GM21515 (cell line): ENCODE measurements around the gene CACNA1H.

Experiments
- ATAC-seq: cut with Tn5 transposase; IDR thresholded peaks from one replicate; pipeline ENCODE4 v1.9.1; 2021; ENCODE audit not compliant: unreplicated experiment

The CACNA1H gene

GRCh38 chr16:1171001-1171400 is 18.1 kb downstream of the CACNA1H start:
- no peak for ATAC-seq

- ATAC-seq = no peak
Observed at GRCh38 chr16:1171854-1172428, 19.0 kb downstream of the CACNA1H start.

DNA sequence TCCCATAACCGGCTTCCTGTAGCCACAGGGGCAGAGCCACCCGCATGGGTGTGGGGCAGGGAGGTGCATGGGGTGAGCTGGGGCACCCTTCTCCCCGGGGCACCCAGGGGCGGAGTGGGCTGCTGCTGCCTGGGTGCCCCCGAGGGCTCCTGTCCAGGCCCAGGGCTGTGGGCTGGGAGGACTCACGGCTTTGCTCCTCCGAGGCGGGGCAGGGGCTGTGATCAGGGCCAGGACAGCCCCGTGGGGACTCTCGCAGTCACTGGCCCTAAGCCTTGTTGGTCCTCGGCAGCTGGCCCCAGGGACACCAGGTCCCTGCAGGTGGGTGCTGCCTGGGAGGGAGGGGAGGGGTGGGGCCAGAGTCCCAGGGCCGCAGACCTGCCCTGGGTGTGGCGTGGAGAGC is 19.7 kb downstream of the CACNA1H start:
- no peak for ATAC-seq

- ATAC-seq = no peak
Observed at GRCh38 chr16:1173788-1174451, 21.0 kb downstream of the CACNA1H start.

DNA sequence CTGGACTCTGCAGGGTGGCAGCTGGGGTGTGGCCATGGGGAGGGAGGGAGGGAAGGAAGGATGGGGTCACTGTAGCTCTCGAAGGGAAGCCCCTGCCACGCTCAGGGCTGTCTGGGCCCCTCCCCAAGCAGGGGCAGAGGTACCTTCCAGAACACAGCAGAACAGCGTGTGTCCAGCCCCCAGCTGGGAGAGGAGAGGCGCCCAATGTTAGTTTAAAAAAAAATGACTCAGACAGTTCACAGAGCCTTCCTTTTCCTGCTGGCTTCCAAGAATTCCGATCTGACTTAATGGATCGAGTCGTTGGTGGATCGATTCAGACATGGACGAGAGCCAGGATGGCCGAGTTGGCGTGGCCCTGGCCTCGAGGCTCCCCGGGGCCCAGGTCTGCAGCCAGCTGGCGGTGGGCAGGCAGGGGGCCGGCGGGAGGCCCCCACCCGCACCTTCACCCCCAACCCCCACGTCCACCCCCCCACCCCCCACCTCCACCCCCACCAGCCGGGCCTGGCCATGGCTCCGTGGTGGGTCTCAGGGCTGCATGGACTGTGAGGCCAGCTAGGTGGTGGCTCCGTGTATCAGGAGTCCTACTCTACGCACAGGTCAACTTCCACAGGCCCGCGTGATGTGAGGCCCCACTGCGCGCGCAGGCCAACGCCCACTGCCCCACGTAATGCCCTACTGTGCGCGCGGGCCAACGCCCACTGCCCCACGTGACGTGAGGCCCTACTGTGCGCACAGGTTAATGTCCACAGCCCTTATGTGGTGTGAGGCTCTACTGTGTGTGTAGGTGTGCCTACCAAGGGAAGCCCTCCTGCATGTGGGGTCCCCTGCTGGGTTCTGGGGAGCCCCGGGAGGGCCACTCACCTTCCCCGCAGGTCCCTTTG is 21.8 kb downstream of the CACNA1H start:
- ATAC-seq = no peak

DNA sequence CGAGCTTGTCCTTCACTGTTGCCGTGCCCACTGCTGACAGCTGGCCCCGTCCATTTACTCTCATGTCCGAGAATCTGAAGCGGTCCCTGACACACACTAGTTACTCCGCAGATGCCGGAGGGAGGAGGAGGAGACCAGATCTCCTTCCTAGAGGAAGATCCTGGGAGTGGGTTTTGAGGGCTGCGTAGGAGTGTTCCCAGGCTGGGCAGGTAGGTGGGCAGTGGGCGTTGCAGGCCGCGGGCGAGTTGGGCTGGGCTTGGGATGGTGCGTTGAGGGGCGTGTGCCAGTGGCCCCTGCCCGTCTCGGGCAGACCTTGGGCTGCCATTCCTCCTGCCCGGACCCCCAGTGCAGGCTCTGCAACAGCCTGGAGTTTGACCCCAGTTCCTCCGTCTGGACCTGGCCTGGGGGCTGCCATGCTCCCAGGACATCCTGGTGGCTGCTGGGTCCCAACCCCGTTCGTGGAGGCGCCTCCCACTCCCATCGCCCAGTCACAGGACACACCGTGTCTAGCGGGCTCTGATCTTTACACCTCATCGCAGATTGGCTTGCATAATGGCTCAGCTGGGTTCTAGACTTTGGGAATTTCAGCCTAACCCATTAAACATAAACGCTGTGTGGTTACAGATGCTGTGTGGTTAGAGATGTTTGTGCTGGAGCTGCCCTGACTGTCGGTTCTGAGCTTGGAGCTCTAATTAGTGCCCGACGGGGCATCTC is 22.8 kb downstream of the CACNA1H start:
- ATAC-seq = no peak

GRCh38 chr16:1176280-1176897 is 23.5 kb downstream of the CACNA1H start:
- ATAC-seq = no peak

DNA sequence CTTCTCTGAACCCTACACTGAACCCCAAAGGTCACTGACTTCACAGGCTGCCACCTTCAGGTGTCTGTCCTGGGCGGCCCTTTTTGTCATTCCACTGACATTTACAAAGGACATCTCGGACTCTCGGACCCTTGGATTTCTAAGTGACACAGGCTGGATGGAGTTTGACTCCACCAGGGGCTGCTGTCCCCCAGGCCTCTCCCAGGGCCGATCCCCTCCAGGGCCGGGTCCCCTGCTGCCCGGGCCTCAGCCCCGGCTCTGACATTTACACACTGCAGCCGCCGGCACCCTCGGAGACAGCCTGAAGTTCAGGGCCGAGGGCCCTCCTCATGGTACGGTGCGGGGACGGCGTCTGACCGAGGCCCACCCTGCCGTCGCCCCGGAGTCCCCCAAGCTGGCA is 24.1 kb downstream of the CACNA1H start:
- ATAC-seq = no peak

DNA sequence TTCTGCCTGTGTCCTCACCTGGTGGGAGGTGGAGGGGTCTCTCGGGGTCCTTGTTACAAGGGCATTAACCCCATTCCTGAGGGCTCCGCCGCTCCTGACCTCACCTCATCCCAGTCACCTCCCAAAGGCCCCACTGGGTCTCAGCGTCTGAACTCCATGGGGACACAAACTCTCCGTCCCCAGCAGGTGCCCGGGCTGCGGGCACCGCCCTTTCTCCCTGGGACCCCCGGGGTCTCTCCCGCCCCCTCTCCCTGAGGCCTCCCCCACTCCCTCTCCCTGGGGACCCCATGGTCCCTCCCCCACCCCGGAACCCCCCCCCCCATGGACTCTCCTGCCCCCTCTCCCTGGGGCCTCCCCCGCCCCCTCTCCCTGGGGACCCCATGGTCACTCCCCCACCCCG is 24.8 kb downstream of the CACNA1H start:
- no peak for ATAC-seq

GRCh38 chr16:1178295-1178910 is 25.5 kb downstream of the CACNA1H start:
- no peak for ATAC-seq

- no peak for ATAC-seq
Observed at GRCh38 chr16:1180549-1181403, 27.9 kb downstream of the CACNA1H start.

DNA sequence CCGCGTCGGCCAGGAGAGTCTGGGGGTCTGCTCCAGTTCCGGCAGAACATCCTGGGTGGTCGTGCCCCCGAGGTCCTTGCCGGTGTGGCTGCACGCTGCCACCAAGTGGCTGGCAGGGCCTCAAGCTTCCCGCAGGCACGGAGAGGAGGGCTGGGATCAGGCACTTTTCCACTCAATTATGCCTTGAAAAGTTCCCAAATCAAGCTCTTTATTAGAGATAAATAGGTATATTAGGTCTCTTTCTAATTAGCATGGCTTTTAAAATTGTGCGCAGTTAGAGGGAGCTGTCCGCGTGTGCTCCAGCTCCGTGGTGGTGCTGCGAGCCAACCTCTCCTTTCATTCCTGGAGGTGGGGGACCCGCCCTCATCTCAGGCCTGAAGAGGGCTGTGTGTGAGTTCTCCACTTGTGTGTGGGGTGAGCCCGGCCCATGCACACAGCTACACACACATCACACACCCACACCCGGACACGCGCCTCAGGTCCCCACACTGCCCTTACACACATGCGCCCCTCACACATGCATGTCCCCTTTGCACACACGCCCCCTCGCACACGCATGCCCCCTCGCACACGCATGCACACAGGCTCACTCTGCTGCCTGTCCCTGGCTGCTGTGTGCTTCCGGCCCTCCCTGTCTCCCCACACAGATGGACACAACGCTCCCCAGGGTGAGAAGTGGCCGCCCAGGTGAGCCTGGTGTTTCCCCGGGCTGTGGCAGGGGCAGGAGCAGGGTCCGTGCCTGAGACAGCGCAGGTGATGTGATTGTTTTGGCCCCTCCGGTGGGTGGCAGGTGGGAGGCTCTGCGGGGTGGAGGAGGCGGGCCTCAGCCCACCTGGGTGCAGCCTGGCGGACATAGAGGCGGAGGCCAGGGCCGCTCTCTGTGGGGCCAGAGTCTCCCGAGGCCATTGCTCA is 28.8 kb downstream of the CACNA1H start:
- ATAC-seq = no peak

DNA sequence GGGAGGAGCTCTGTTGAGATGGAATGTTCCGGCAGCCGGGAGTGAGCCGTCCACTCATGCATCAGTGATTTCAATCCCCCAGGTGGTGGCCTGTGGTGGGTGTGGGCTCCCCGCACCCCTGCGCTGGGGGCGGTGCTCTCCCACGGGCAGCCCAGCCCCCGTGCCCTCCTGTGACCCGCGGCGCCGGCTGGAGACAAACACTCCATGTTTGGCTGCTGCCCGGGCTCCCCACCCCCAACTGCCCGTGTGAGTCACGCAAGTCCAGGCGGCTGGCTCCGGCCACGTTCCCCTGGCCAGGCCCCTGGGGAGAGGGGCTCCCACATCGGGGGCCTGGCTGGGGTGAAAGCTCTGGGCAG is 29.4 kb downstream of the CACNA1H start:
- ATAC-seq = no peak

GRCh38 chr16:1182950-1183907 is 30.3 kb downstream of the CACNA1H start:
- ATAC-seq = no peak

DNA sequence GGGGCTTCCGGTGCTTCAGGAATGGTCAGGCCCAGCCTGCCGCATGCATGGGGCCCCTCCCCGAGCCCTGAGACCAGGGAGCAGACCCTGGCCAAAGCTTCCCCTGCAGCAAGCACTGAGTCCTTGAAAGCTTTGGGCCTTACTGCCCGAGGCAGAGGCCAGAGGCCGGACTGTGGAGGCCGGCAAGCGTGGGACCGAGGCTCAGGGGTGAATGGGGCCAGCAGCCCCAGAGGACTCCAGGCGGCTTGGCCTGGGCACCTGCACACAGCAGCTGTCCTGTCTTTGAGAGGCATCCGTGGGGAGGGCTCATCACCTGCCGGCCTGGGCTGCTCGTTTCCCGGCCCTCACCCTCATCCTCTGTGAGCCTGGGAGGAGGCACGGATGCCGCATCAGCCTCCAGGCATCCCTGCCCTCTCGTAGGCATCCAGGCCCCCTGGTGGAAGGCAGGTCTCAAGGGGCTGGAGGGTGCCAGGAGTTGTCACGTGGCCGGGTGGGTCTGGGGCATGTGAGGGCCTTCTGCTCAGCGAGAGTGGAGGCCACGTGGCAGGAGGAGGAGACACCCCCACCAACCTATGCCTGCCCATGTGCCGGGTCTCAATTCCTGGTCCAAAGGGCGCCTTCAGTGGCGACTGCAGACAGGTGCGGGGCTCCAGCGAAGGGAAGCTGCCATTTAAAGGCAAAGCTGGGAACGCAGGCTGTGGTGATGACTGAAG is 31.4 kb downstream of the CACNA1H start:
- no peak for ATAC-seq

DNA sequence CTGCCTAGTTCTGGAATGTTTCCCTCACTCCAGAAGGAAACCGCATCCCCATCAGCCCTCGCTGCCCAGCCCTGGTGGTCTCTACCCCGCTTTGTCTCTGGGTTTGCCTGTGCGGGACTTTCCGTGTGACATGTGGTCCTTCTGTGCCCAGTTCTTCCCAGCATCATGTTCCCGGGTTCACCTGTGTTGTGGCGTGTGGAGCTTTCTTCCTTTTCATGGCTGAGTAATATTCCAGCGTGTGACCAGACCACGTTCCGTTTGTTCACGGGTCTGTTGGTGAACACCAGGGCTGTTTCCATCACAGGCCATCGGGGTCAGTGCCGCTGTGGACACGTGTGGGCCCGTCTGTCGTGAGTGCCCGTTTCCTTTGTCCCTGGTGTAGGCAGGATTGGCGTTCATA is 32.1 kb downstream of the CACNA1H start:
- no peak for ATAC-seq
